ENCODE measurements around the gene KIRREL1.

Gene KIRREL1

DNA sequence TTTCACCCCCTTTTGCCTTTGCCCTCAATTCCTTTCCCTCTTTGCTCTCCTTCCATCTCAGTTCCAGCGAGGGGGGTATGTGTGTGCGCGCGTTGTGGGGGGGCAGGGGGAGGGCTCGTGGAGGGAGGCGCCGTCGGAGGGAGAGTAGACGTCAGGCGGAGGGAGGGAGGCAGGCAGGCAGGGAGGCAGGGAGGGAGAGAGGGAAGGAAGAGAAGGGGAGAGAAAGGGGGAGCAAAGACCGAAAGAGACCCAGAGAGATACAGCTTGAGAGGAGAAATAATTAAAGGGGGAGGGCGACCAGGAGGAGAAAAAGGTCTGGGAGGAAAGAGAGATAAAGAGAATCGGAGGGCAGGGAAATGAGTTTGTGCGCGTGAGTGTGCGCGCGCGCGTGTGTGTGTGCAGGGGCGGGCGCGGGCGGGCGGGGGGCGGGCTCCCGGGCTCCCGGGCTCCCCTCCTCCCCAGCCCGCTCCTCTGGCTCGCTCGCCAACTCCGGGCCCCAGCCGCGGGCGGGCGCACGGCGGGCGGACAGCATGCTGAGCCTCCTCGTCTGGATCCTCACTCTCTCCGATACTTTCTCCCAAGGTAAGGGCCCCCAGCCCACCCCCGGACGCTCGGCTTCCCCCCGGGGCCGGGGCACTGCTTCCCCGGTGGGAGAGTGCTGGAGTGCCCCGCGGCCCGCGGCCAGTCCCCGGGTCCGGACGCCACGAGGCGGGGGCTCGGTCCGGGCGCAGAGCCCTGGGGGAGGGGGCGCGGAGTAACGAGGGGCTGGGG lies at the start of gene KIRREL1:
Gene KIRREL1 (plus strand): TSS at position 499 of the 771 bp plus-strand sequence. CDS start 32 bp downstream, at position 531.
- H3K27ac Mint-ChIP-seq (ENCODE audit: low read depth), result no peak within 1 kb of the TSS
- H3K4me1 Mint-ChIP-seq, result peaks cover 12% of the 10 kb centered on the region
- ATAC-seq (replicated peaks; ENCODE audit: extremely low read depth, poor library complexity, severe bottlenecking) (no peak), DNase-seq (ENCODE audit: low spot score in 2 of 2) (no peak)
- no peaks in the 10 kb centered on the region for H3K9me3 Mint-ChIP-seq
- peak within 1 kb of the TSS; percentile 41 for H3K4me3 Mint-ChIP-seq
- H3K36me3 Mint-ChIP-seq (ENCODE audit: insufficient read depth), result no peaks in the 10 kb centered on the region
- peaks cover 69% of the 10 kb centered on the region for H3K27me3 Mint-ChIP-seq

DNA sequence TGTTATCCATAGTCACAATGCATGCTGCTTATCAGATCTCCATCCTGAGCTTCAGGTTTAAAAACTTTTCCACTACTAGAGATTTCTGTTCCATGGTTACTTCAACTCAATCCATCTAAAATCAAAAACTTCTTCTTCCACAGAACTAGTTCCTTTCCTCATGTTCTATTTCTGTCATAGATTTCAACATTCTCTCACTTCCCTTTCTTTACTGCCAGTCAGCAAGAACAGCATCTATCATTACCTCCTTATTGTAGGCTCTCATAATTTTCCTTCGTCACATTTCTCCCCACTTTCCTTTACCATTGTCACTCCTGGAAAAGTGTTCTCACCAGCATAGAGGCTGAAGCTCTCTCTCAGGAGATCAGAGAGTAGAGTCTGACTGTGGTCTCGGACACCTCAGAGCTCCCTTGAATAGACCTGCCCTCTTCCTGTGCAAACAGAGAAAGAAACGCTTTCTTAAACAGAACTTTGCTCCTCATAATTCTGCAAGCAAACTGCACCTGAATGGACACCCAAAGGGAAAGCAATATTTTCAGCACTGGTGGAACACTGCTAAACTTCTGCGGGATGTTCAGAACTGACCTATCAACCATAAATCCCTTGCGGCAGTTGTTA lies 48.7 kb upstream of the KIRREL1 start:
- no peaks in the 10 kb centered on the region for H3K9me3 Mint-ChIP-seq
- no peak for ATAC-seq (replicated peaks; ENCODE audit: extremely low read depth, poor library complexity, severe bottlenecking)
- H3K27me3 Mint-ChIP-seq, result peaks cover 23% of the 10 kb centered on the region
- H3K4me3 Mint-ChIP-seq, result no peak overlapping the region
- no peak overlapping the region for H3K27ac Mint-ChIP-seq (ENCODE audit: low read depth)
- no peaks in the 10 kb centered on the region for H3K4me1 Mint-ChIP-seq
- H3K36me3 Mint-ChIP-seq (ENCODE audit: insufficient read depth), result no peaks in the 10 kb centered on the region
- DNase-seq (ENCODE audit: low spot score in 2 of 2), result no peak

DNA sequence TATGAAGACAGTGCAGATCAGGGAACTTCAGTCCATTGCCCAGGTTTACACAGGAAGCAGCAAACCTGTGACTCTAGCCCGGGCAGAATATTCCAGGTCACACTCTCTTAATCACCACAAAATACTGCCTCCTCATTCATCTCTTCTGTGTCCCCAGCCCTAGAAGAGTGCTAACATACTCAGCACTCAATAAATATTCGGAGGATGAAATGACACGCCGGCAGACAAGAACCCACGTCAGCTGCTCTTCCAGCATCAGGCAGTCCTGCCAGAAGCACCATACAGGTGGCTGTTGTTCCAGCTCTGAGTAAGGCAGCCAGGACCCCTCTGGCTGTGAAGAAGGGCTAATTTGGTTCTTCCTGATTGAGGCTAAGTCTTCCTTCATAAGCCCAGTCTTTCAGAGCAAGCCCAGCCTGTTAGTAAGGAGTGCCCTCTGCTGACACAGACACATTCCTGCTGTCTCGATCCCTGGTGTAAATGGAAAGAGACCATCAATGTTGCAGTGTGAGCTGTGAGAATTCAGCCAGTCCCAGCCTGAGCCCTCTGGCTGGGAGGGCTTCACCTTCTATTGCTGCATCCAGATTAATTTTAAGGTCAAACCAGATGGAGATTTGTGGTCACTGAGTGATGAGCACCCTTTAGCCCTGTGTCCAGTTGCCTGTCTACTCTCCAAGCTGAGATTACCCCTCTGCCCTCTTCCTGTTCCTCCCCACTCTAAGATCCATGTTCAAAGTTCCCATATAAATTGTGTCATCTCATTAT lies 45.0 kb upstream of the KIRREL1 start:
- Mint-ChIP-seq H3K9me3 (no peaks in the 10 kb centered on the region), H3K4me3 (no peak overlapping the region), H3K27me3 (peaks cover 36% of the 10 kb centered on the region), H3K27ac (ENCODE audit: low read depth) (no peak overlapping the region), H3K4me1 (no peaks in the 10 kb centered on the region), H3K36me3 (ENCODE audit: insufficient read depth) (no peaks in the 10 kb centered on the region)
- ATAC-seq (replicated peaks; ENCODE audit: extremely low read depth, poor library complexity, severe bottlenecking) (no peak), DNase-seq (ENCODE audit: low spot score in 2 of 2) (no peak)

DNA sequence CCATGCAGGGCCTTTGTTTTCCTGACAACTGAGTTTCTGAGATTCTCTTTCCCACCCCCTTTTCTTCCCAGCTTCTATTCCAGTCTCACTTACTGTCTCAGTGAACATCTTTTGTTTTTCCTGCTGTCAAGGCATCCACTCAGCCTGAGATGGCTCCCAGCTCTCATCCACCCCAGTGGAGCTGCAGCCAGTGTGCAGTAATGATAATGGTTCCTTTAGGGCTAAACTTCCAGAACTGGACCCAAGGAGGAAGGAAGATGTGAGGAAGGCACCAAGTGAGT lies 44.4 kb upstream of the KIRREL1 start:
- no peak overlapping the region for H3K4me3 Mint-ChIP-seq
- H3K36me3 Mint-ChIP-seq (ENCODE audit: insufficient read depth), result no peaks in the 10 kb centered on the region
- H3K9me3 Mint-ChIP-seq, result no peaks in the 10 kb centered on the region
- ATAC-seq (replicated peaks; ENCODE audit: extremely low read depth, poor library complexity, severe bottlenecking) (no peak), DNase-seq (ENCODE audit: low spot score in 2 of 2) (no peak)
- H3K4me1 Mint-ChIP-seq, result no peaks in the 10 kb centered on the region
- peaks cover 36% of the 10 kb centered on the region for H3K27me3 Mint-ChIP-seq
- H3K27ac Mint-ChIP-seq (ENCODE audit: low read depth), result no peak overlapping the region

DNA sequence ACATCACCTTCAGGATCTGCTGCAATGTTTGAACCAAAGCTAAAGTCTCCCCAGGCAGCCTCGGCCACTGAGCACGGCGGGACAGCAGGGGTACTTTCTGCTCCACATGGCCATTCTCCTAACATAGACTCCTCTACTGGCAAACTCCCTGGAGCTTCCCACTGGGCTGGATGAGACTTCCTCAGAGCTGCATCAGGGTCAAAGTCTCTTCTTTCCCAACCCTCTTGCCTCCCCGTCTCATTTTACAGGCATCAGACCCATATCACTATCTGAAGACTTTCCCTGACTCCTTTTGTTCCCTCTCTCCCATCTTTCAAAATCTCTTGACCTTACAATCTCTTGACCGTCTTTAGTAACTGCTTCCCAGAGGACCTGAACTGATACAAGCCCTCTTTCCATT lies 42.2 kb upstream of the KIRREL1 start:
- H3K27ac Mint-ChIP-seq (ENCODE audit: low read depth), result no peak overlapping the region
- peaks cover 46% of the 10 kb centered on the region for H3K27me3 Mint-ChIP-seq
- no peak overlapping the region for H3K4me3 Mint-ChIP-seq
- ATAC-seq (replicated peaks; ENCODE audit: extremely low read depth, poor library complexity, severe bottlenecking) (no peak), DNase-seq (ENCODE audit: low spot score in 2 of 2) (no peak)
- no peaks in the 10 kb centered on the region for H3K4me1 Mint-ChIP-seq
- no peaks in the 10 kb centered on the region for H3K36me3 Mint-ChIP-seq (ENCODE audit: insufficient read depth)
- H3K9me3 Mint-ChIP-seq, result no peaks in the 10 kb centered on the region

DNA sequence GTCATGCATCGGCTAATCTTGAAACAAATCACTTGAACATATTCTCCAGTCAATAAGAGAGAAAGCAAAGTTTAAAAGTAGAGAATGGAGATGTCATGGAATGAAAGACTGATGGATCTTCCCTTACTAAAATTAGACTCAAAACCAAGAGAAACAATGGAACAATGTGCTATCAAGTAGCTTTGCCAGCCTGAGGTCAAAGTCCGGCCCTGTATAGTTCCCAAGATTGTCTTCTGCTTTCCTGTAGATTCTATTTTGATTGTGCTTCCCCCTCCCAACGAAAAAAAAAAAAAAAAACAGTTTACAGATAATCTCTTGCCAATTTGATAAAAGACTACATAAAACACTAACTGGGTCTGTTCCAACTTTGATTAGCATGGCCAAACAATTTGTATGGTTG lies 40.8 kb upstream of the KIRREL1 start:
- no peaks in the 10 kb centered on the region for H3K36me3 Mint-ChIP-seq (ENCODE audit: insufficient read depth)
- no peaks in the 10 kb centered on the region for H3K4me1 Mint-ChIP-seq
- H3K4me3 Mint-ChIP-seq, result no peak overlapping the region
- no peaks in the 10 kb centered on the region for H3K9me3 Mint-ChIP-seq
- DNase-seq (ENCODE audit: low spot score in 2 of 2), result no peak
- ATAC-seq (replicated peaks; ENCODE audit: extremely low read depth, poor library complexity, severe bottlenecking), result no peak
- H3K27me3 Mint-ChIP-seq, result peaks cover 60% of the 10 kb centered on the region
- H3K27ac Mint-ChIP-seq (ENCODE audit: low read depth), result no peak overlapping the region

DNA sequence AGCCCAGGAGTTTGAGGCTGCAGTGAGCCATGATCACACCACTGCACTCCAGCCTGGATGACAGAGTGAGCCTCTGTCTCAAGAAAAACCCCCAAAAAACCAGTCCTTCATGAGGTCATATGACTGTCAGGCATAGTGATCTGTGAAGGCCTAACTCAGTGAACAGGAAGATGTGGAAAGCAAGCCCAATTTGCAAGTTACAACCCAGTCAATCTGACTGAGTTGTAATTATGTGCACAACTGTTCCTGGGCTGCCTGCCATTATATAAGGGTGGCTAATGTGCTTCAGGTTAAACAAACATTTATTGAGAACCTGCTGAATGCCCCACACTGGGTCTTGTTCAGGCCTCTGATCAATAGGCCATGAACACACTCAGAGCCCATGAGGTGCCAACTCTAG lies 38.2 kb upstream of the KIRREL1 start:
- Mint-ChIP-seq H3K4me1 (no peaks in the 10 kb centered on the region), H3K4me3 (no peak overlapping the region), H3K27me3 (peaks cover 64% of the 10 kb centered on the region), H3K27ac (ENCODE audit: low read depth) (no peak overlapping the region), H3K36me3 (ENCODE audit: insufficient read depth) (no peaks in the 10 kb centered on the region), H3K9me3 (no peaks in the 10 kb centered on the region)
- DNase-seq (ENCODE audit: low spot score in 2 of 2), result no peak
- no peak for ATAC-seq (replicated peaks; ENCODE audit: extremely low read depth, poor library complexity, severe bottlenecking)

DNA sequence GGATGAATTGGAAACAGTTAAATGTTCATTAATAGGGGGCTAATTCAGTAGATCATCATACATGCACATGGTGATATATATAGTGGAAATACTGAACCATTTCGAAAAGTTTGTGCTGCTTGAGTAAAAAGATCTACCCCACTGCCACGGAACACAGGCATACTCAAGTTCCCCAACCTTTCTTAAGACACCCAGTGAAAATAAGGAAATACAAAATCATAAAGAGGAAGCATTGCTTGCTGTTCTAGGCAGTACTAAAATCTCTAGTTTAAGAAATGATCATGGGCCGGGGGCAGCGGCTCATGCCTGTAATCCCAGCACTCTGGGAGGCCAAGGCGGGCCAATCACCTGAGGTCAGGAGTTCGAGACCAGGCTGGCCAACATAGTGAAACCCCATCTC lies 37.6 kb upstream of the KIRREL1 start:
- DNase-seq (ENCODE audit: low spot score in 2 of 2) (no peak), ATAC-seq (replicated peaks; ENCODE audit: extremely low read depth, poor library complexity, severe bottlenecking) (no peak)
- peaks cover 64% of the 10 kb centered on the region for H3K27me3 Mint-ChIP-seq
- no peak overlapping the region for H3K4me3 Mint-ChIP-seq
- no peaks in the 10 kb centered on the region for H3K36me3 Mint-ChIP-seq (ENCODE audit: insufficient read depth)
- H3K9me3 Mint-ChIP-seq, result no peaks in the 10 kb centered on the region
- H3K27ac Mint-ChIP-seq (ENCODE audit: low read depth), result no peak overlapping the region
- H3K4me1 Mint-ChIP-seq, result no peaks in the 10 kb centered on the region

DNA sequence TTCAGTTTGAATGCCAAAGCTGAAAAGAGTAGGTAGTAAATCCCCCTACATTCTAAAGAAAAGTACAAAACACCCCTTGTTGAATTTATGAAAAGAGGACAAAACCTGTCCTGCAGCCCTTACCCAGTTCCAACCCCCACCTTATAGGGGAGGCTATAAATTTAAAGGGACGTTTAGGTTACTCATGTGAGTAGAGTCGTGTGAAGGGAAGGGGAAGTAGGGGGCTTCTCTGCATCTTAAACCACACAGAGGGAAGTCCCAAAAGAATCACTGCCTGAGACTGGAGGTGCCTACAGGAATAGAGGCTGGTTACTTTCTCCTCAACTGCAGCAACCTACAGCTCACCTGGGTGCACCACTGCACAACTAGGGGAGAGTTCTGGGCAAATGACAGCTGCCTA lies 36.7 kb upstream of the KIRREL1 start:
- ATAC-seq (replicated peaks; ENCODE audit: extremely low read depth, poor library complexity, severe bottlenecking) (no peak), DNase-seq (ENCODE audit: low spot score in 2 of 2) (no peak)
- Mint-ChIP-seq H3K9me3 (no peaks in the 10 kb centered on the region), H3K27me3 (peaks cover 64% of the 10 kb centered on the region), H3K4me1 (no peaks in the 10 kb centered on the region), H3K36me3 (ENCODE audit: insufficient read depth) (no peaks in the 10 kb centered on the region), H3K27ac (ENCODE audit: low read depth) (no peak overlapping the region), H3K4me3 (no peak overlapping the region)

DNA sequence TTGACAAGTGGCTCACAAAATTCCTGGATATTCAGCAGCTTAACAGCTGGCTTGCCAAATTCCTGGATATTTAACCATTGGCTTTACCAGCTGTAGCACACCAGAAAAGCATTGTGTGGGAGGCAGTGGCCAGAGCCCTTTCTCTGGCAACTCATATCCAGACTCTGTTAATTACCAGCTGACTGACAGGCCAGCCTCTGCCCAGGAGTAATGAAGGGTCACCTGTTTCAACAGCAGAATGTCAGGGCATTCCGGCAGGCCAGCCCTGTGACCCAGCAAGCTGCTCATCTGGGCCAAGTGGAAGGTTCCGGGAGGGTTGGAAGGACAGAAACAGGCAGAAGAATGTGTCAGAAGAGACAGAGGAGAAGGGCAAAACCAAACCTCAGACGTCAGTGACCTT lies 35.2 kb upstream of the KIRREL1 start:
- ATAC-seq (replicated peaks; ENCODE audit: extremely low read depth, poor library complexity, severe bottlenecking), result no peak
- H3K9me3 Mint-ChIP-seq, result no peaks in the 10 kb centered on the region

DNA sequence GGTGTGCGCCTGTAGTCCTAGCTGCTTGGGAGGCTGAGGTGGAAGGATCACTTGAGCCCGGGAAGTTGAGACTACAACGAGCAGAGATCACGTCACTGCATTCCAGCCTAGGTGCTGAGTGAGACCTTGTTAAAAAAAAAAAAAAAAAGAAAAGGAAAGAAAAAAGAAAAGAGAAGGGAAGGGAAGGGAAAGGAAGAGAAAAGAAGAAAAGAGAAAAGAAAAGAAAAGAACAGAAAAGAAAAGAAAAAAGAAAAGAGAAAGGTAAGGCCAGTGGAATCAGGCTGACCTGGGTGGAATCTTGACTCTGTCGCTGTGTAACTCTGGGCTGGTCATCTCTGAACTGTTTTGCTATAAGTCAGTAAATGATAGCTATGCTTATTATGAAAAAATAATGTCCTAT lies 33.7 kb upstream of the KIRREL1 start:
- no peaks in the 10 kb centered on the region for H3K4me1 Mint-ChIP-seq
- no peak overlapping the region for H3K4me3 Mint-ChIP-seq
- peaks cover 76% of the 10 kb centered on the region for H3K27me3 Mint-ChIP-seq
- DNase-seq (ENCODE audit: low spot score in 2 of 2) (no peak), ATAC-seq (replicated peaks; ENCODE audit: extremely low read depth, poor library complexity, severe bottlenecking) (no peak)
- no peaks in the 10 kb centered on the region for H3K36me3 Mint-ChIP-seq (ENCODE audit: insufficient read depth)
- no peaks in the 10 kb centered on the region for H3K9me3 Mint-ChIP-seq
- no peak overlapping the region for H3K27ac Mint-ChIP-seq (ENCODE audit: low read depth)

More for the DNA sequence above, 35.2 kb upstream of the KIRREL1 start:
- H3K4me3 Mint-ChIP-seq, result no peak overlapping the region
- DNase-seq (ENCODE audit: low spot score in 2 of 2), result no peak
- no peaks in the 10 kb centered on the region for H3K4me1 Mint-ChIP-seq
- H3K36me3 Mint-ChIP-seq (ENCODE audit: insufficient read depth), result no peaks in the 10 kb centered on the region
- peaks cover 76% of the 10 kb centered on the region for H3K27me3 Mint-ChIP-seq
- H3K27ac Mint-ChIP-seq (ENCODE audit: low read depth), result no peak overlapping the region

DNA sequence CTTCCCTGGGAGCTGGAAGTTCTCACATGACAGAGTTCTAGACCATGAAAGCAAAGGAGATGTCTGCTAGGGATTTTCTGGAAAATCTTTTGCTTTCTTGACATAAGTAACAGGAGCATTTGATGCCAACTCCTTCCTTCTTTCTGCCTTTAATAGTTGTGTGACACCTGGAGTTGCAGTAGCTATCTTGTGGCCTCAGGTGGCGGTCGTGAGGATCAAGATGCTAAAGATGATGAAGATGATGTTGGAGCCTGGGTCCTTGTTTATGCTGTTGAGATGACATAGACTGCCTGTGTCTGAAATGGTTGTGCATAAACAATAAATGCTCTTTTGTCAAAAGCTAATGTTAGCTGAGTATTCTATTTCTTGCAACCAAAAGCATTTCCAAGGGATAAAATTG lies 32.7 kb upstream of the KIRREL1 start:
- DNase-seq (ENCODE audit: low spot score in 2 of 2) (no peak), ATAC-seq (replicated peaks; ENCODE audit: extremely low read depth, poor library complexity, severe bottlenecking) (no peak)
- Mint-ChIP-seq H3K36me3 (ENCODE audit: insufficient read depth) (no peaks in the 10 kb centered on the region), H3K9me3 (no peaks in the 10 kb centered on the region), H3K27me3 (peaks cover 69% of the 10 kb centered on the region), H3K4me1 (no peaks in the 10 kb centered on the region), H3K27ac (ENCODE audit: low read depth) (no peak overlapping the region), H3K4me3 (no peak overlapping the region)

Data from central memory CD8-positive, alpha-beta T cell (primary cell).